Left colon (tissue), 2 donors: Measurements from ENCODE around the gene TMEM89. TPM values are rescaled to one million over a fixed set of nuclear protein-coding genes. Genes with fewer than 3 reads are reported as not detected.

Experiments
- microRNA-seq, 2 donors: library from miRNA; unstranded; fragments of <30 nt; microRNA quantifications; one replicate each; pipeline versions ENCODE4 v1.1.0 to v1.2.0, GENCODE V29; 2020
- total RNA-seq, 2 donors: library from RNA; stranded (reverse); fragmentation: NEBNext Ultra II Directional; extraction: Animal tissue kit (Norgen Biotek cat#: 25700); gene quantifications; one replicate each; pipeline ENCODE4 v1.2.1, GENCODE V29; 2021
- donor health status: DM: no; HTN: no; CAD: no.
- donor health status: DM: yes; HTN: yes; CAD: no.

TMEM89 gene
- total RNA-seq, 2 donors from 2014 or later, result 0.84 to 2.2 TPM

Small RNA genes within 50 kb of the gene (microRNA-seq; reads per million reads assigned to microRNA genes)
- 0 reads per million in 2 donors for gene MIR4793
- gene MIR711, result 0 reads per million in 2 donors

Other genes starting within 250 kb of the TMEM89 start
- not detected for gene FBXW12, start 249.6 kb downstream of the TMEM89 start, total RNA-seq
- 100 to 1,000 TPM in 1 of 2 donors, 10 to 100 TPM in 1; 91.1 to 114 TPM for gene PLXNB1, start 191.7 kb downstream of the TMEM89 start, total RNA-seq
- 10 to 100 TPM; 13.3 to 21.2 TPM for gene CCDC51, start 181.7 kb downstream of the TMEM89 start, total RNA-seq
- 100 to 1,000 TPM; 165 to 192 TPM for gene TMA7, start 181.5 kb downstream of the TMEM89 start, total RNA-seq
- gene ATRIP, start 175.0 kb downstream of the TMEM89 start, total RNA-seq, result 1 to 10 TPM; 3.8 to 4.4 TPM
- gene SHISA5, start 117.6 kb downstream of the TMEM89 start, total RNA-seq, result 100 to 1,000 TPM; 103 to 116 TPM
- gene PFKFB4, start 65.0 kb downstream of the TMEM89 start, total RNA-seq, result 1 to 10 TPM; 6.0 to 10.0 TPM
- gene UCN2, start 58.0 kb downstream of the TMEM89 start, total RNA-seq, result not detected
- gene COL7A1, start 26.4 kb downstream of the TMEM89 start, total RNA-seq, result 1 to 10 TPM; 4.5 to 5.7 TPM
- gene UQCRC1, start 12.1 kb downstream of the TMEM89 start, total RNA-seq, result 100 to 1,000 TPM; 613 to 797 TPM
- gene SLC26A6, start 13.7 kb upstream of the TMEM89 start, total RNA-seq, result 100 to 1,000 TPM; 116 to 121 TPM
- 1 to 10 TPM; 1.4 to 2.4 TPM for gene CELSR3, start 41.1 kb upstream of the TMEM89 start, total RNA-seq
- gene NCKIPSD, start 64.1 kb upstream of the TMEM89 start, total RNA-seq, result 10 to 100 TPM; 19.5 to 24.8 TPM
- 100 to 1,000 TPM; 112 to 128 TPM for gene IP6K2, start 95.5 kb upstream of the TMEM89 start, total RNA-seq
- gene PRKAR2A, start 226.1 kb upstream of the TMEM89 start, total RNA-seq, result 10 to 100 TPM; 68.1 to 75.4 TPM